Measurements from ENCODE around the gene SMAD5. TPM values are rescaled to one million over a fixed set of nuclear protein-coding genes. Genes with fewer than 3 reads are reported as not detected.

Gene SMAD5
- total and polyA plus RNA-seq, 2 of the 4 experiments (the other 2 are of a cell fraction), result 37.4 to 101 TPM

DNA sequence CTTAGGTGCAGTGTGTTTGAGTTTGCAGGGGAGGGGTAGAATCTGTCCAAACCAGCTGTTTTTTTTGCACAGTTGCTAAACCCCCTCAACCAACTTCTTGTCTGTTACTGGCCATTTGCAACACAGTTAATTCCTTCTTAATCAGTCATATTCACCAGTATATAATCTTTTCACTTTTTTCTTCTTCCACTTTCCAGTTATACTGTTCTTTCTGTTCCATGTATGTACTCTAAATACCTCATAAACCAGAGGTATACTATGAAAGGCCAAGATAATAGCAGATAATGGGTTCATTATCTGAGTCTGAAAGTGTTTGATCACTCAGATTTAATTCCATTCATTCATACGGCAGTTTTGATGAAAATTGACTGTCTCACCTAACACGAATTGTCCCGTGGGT is 11.1 kb downstream of the SMAD5 start:
- Histone ChIP-seq H3K18ac (ENCODE audit: low read depth, low read length) (no peak overlapping the region), H2BK120ac (ENCODE audit: low read depth, low read length) (no peak overlapping the region), H2AFZ (replicated peaks; ENCODE audit: low read length, poor library complexity) (no peak overlapping the region), H2BK20ac (ENCODE audit: low read depth, low read length) (no peak overlapping the region), H3K4me1 (ENCODE audit: control insufficient read depth, insufficient read depth, low read length) (peaks cover 13% of the 10 kb centered on the region), H2BK5ac (ENCODE audit: low read depth, low read length, poor library complexity, severe bottlenecking) (no peak overlapping the region), H3K9me3 (ENCODE audit: control insufficient read depth, insufficient read depth, low read length) (no peaks in the 10 kb centered on the region), H3K27ac (ENCODE audit: insufficient read depth, low read length) (no peak overlapping the region), H3K23ac (ENCODE audit: low read depth, low read length) (no peak overlapping the region), H4K5ac (ENCODE audit: low read depth, low read length) (no peak overlapping the region), H3K56ac (ENCODE audit: extremely low read depth, insufficient read depth, low read length) (no peak overlapping the region), H4K8ac (ENCODE audit: low read depth in 2 of 2, low read length in 2 of 2) (no peak overlapping the region), H3K36me3 (ENCODE audit: control insufficient read depth, insufficient read depth, low read length) (no peaks in the 10 kb centered on the region), H3K9ac (ENCODE audit: low read depth, low read length) (no peak overlapping the region), H4K20me1 (ENCODE audit: insufficient read depth, low read length) (peaks cover 68% of the 10 kb centered on the region), H3K4me3 (ENCODE audit: insufficient read depth, low read depth, low read length) (no peak overlapping the region), H3K4ac (ENCODE audit: low read depth, low read length) (no peak overlapping the region), H3K4me2 (ENCODE audit: low read depth, low read length) (no peak overlapping the region), H3K27me3 (ENCODE audit: control insufficient read depth, insufficient read depth, low read length) (no peaks in the 10 kb centered on the region), H2AK9ac (replicated peaks; ENCODE audit: low read depth, low read length, poor library complexity) (no peak overlapping the region), H3K9me1 (ENCODE audit: insufficient read depth, low read length) (peaks cover 12% of the 10 kb centered on the region), H3K79me1 (ENCODE audit: low read depth in 1 of 2, low read length in 2 of 2) (peaks cover 7 to 47% of the 10 kb centered on the region in 2 experiments; a peak in 2 of 4 replicates), H4K91ac (ENCODE audit: insufficient read depth, low read depth, low read length) (no peak overlapping the region), H3K14ac (replicated peaks; ENCODE audit: low read depth, low read length) (no peak overlapping the region), H2BK15ac (ENCODE audit: low read depth, low read length) (no peak overlapping the region), H2AK5ac (ENCODE audit: low read depth, low read length) (no peak overlapping the region)
- dilution Hi-C loops (cut with HindIII; ENCODE audit: low sequenced_read_pairs, unreplicated experiment) (no loop called here), intact Hi-C loops (cut with micrococcal nuclease) (no loop called here), in situ Hi-C loops (cut with MboI; ENCODE audit: low sequenced_read_pairs) (no loop called here)
- ChIA-PET CTCF (no interaction called here), POLR2A (ENCODE audit: unreplicated experiment) (interaction anchor here (0.6 kb wide), 1 partner anchor 18 kb away, joined by 4 read pairs; no protein-coding TSS in a partner anchor)
- ATAC-seq (ENCODE audit: low read depth), result no peak; the same call in 1 of the 2 replicates
- no TSS peak for BruUV-seq (replicated peaks)
- no CpG with 5 or more reads among the region's 3 CpGs for WGBS, 2 experiments (ENCODE audit: extremely low coverage in 2 of 2, insufficient read length in 1 of 2)
- TF ChIP-seq MXI1 (IDR thresholded peaks at IDR 0.05; ENCODE audit: borderline replicate concordance, low read depth, low read length), result no peak
- no peak for TF ChIP-seq MAZ (IDR thresholded peaks at IDR 0.05; ENCODE audit: borderline replicate concordance, low read depth, low read length)
- TF ChIP-seq POLR2A (IDR thresholded peaks at IDR 0.05; ENCODE audit: low read depth, low read length), result no peak
- no peak for TF ChIP-seq SMC3 (IDR thresholded peaks at IDR 0.05; ENCODE audit: low read depth, low read length)
- no peak for TF ChIP-seq FOS (IDR thresholded peaks at IDR 0.05; ENCODE audit: low read depth, low read length)
- TF ChIP-seq CHD1 (IDR thresholded peaks at IDR 0.05; ENCODE audit: low read depth, low read length), result no peak
- TF ChIP-seq MAFK (IDR thresholded peaks at IDR 0.05; ENCODE audit: low read depth, low read length), result no peak
- TF ChIP-seq, protein P1, sequence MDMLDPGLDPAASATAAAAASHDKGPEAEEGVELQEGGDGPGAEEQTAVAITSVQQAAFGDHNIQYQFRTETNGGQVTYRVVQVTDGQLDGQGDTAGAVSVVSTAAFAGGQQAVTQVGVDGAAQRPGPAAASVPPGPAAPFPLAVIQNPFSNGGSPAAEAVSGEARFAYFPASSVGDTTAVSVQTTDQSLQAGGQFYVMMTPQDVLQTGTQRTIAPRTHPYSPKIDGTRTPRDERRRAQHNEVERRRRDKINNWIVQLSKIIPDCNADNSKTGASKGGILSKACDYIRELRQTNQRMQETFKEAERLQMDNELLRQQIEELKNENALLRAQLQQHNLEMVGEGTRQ (IDR thresholded peaks at IDR 0.05; ENCODE audit: low read depth, low read length), result no peak
- TF ChIP-seq RAD21 (IDR thresholded peaks at IDR 0.05; ENCODE audit: low read length), result no peak
- no peak for TF ChIP-seq NFE2L2 (IDR thresholded peaks at IDR 0.05; ENCODE audit: low read depth, low read length)
- TF ChIP-seq BHLHE40 (IDR thresholded peaks at IDR 0.05; ENCODE audit: low read depth, low read length), result no peak
- TF ChIP-seq, protein P2, sequence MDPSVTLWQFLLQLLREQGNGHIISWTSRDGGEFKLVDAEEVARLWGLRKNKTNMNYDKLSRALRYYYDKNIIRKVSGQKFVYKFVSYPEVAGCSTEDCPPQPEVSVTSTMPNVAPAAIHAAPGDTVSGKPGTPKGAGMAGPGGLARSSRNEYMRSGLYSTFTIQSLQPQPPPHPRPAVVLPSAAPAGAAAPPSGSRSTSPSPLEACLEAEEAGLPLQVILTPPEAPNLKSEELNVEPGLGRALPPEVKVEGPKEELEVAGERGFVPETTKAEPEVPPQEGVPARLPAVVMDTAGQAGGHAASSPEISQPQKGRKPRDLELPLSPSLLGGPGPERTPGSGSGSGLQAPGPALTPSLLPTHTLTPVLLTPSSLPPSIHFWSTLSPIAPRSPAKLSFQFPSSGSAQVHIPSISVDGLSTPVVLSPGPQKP (IDR thresholded peaks at IDR 0.05; ENCODE audit: borderline replicate concordance, low read depth, low read length), result no peak
- TF ChIP-seq RFX5 (IDR thresholded peaks at IDR 0.05; ENCODE audit: low read depth, low read length), result no peak
- no peak for DNase-seq
